IMR-90 (cell line): ENCODE data around the gene COL5A1.

ENCODE experiments used
- CEBPB ChIP-seq: IDR thresholded peaks from 2 replicates; pipeline ENCODE4 v1.6.1; 2012; ENCODE audit warnings: low read depth, low read length, improper control_type of control experiment
- CHD1 ChIP-seq: IDR thresholded peaks from 2 replicates; pipeline ENCODE4 v1.6.1; 2012; ENCODE audit warnings: low read depth, low read length, improper control_type of control experiment
- ELK1 ChIP-seq: fragments of 150-350 bp; IDR thresholded peaks from 2 replicates; pipeline ENCODE4 v1.6.1; 2016; ENCODE audit warnings: low read depth, mild to moderate bottlenecking, low read length, moderate library complexity, borderline replicate concordance
- FOS ChIP-seq: fragments of 150-350 bp; IDR thresholded peaks from 2 replicates; pipeline ENCODE4 v1.6.1; 2016; ENCODE audit warnings: low read depth, low read length
- MAZ ChIP-seq: IDR thresholded peaks from 2 replicates; pipeline ENCODE4 v1.6.1; 2012; ENCODE audit warnings: low read depth, mild to moderate bottlenecking, low read length, improper control_type of control experiment, moderate library complexity, borderline replicate concordance
- MXI1 ChIP-seq: IDR thresholded peaks from 2 replicates; pipeline ENCODE4 v1.6.1; 2012; ENCODE audit warnings: low read depth, mild to moderate bottlenecking, low read length, moderate library complexity, borderline replicate concordance
- NFE2L2 ChIP-seq: fragments of 150-350 bp; IDR thresholded peaks from 2 replicates; pipeline ENCODE4 v1.6.1; 2016; ENCODE audit warnings: low read depth, mild to moderate bottlenecking, low read length
- POLR2A ChIP-seq: IDR thresholded peaks from 2 replicates; pipeline ENCODE4 v1.6.1; 2012; ENCODE audit warnings: mild to moderate bottlenecking, low read depth, low read length
- RAD21 ChIP-seq: IDR thresholded peaks from 2 replicates; pipeline ENCODE4 v1.6.1; 2012; ENCODE audit warnings: low read length, improper control_type of control experiment
- RCOR1 ChIP-seq: IDR thresholded peaks from 2 replicates; pipeline ENCODE4 v1.6.1; 2012; ENCODE audit warnings: mild to moderate bottlenecking, low read length, improper control_type of control experiment; ENCODE audit not compliant: insufficient replicate concordance
- RFX5 ChIP-seq: IDR thresholded peaks from 2 replicates; pipeline ENCODE4 v1.8.0; 2012; ENCODE audit warnings: low read depth, mild to moderate bottlenecking, low read length, moderate library complexity
- SMC3 ChIP-seq: fragments of 150-350 bp; IDR thresholded peaks from 2 replicates; pipeline ENCODE4 v1.6.1; 2016; ENCODE audit warnings: low read depth, mild to moderate bottlenecking, antibody characterized with exemption, low read length, moderate library complexity
- TF ChIP-seq, protein P1 (sequence below): conservative IDR thresholded peaks from 2 replicates; pipeline ENCODE4 v1.5.1; 2012; ENCODE audit warnings: mild to moderate bottlenecking, low read depth, low read length, improper control_type of control experiment
- TF ChIP-seq, protein P2 (sequence below): fragments of 150-350 bp; IDR thresholded peaks from 2 replicates; pipeline ENCODE4 v1.6.1; 2017; ENCODE audit warnings: mild to moderate bottlenecking, antibody characterized with exemption, low read length, low read depth

DNA sequence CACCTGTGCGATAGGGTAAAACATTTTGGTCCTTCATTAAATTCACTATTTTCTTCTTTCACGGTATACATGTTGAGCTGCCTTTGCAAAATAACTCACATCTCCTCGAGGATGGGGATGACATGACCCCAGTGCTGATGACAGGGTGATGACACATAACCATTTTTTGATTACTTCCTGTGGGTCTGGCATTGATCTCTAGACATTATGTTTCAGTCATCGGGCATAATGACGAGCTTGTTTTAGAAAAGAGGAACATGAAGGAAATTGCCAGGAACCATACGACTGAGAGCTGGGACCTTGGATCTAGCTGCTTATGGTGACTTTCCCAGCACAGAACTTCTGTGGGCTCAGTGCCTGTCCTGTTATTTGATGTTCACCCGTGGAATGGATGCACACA, 25.2 kb downstream of the COL5A1 start:
- TF ChIP-seq, protein P1, sequence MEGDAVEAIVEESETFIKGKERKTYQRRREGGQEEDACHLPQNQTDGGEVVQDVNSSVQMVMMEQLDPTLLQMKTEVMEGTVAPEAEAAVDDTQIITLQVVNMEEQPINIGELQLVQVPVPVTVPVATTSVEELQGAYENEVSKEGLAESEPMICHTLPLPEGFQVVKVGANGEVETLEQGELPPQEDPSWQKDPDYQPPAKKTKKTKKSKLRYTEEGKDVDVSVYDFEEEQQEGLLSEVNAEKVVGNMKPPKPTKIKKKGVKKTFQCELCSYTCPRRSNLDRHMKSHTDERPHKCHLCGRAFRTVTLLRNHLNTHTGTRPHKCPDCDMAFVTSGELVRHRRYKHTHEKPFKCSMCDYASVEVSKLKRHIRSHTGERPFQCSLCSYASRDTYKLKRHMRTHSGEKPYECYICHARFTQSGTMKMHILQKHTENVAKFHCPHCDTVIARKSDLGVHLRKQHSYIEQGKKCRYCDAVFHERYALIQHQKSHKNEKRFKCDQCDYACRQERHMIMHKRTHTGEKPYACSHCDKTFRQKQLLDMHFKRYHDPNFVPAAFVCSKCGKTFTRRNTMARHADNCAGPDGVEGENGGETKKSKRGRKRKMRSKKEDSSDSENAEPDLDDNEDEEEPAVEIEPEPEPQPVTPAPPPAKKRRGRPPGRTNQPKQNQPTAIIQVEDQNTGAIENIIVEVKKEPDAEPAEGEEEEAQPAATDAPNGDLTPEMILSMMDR: no peak
- TF ChIP-seq CEBPB (no peak), POLR2A (no peak), RFX5 (no peak), RAD21 (no peak), FOS (peak; percentile 41; the same call in 1 of the 2 replicates), SMC3 (no peak), ELK1 (no peak), CHD1 (no peak), NFE2L2 (no peak), MAZ (no peak), MXI1 (no peak), RCOR1 (no peak)
- TF ChIP-seq, protein P2, sequence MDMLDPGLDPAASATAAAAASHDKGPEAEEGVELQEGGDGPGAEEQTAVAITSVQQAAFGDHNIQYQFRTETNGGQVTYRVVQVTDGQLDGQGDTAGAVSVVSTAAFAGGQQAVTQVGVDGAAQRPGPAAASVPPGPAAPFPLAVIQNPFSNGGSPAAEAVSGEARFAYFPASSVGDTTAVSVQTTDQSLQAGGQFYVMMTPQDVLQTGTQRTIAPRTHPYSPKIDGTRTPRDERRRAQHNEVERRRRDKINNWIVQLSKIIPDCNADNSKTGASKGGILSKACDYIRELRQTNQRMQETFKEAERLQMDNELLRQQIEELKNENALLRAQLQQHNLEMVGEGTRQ: no peak
